SK-N-SH (cell line): ENCODE measurements around the gene RUFY3. TPM values are rescaled to one million over a fixed set of nuclear protein-coding genes. Genes with fewer than 3 reads are reported as not detected.

Experiments
- CTCF ChIP-seq: fragments of 200-600 bp; sonication (generic); IDR thresholded peaks from 2 replicates; pipeline ENCODE4 v1.6.1; 2017; ENCODE audit warnings: antibody characterized with exemption, mild to moderate bottlenecking, moderate library complexity
- EP300 ChIP-seq, 2 experiments: IDR thresholded peaks; 2 replicates each; pipeline versions ENCODE4 v1.4.0 to v1.6.1; 2012; ENCODE audit warnings: borderline replicate concordance in 1 of 2, low read depth in 1 of 2, low read length in 1 of 2
- EZH2phosphoT487 ChIP-seq: fragments of 200-600 bp; sonication (generic); IDR thresholded peaks from 2 replicates; pipeline ENCODE4 v1.6.1; 2017; ENCODE audit warnings: low read depth, mixed run types, mild to moderate bottlenecking, antibody characterized with exemption, moderate library complexity, borderline replicate concordance
- FOXJ3 ChIP-seq: sonication (generic); formaldehyde crosslinking; IDR thresholded peaks from 2 replicates; pipeline ENCODE4 v1.5.1; 2020; ENCODE audit warnings: mild to moderate bottlenecking, missing genetic modification reagents
- FOXM1 ChIP-seq: IDR thresholded peaks from 2 replicates; pipeline ENCODE4 v1.4.0; 2012; ENCODE audit warnings: low read depth, mild to moderate bottlenecking
- NFIC ChIP-seq: IDR thresholded peaks from 2 replicates; pipeline ENCODE4 v1.4.0; 2012; ENCODE audit warnings: borderline replicate concordance
- NRF1 ChIP-seq: IDR thresholded peaks from 2 replicates; pipeline ENCODE4 v1.6.1; 2012; ENCODE audit warnings: low read depth, mild to moderate bottlenecking, low read length
- PBX3 ChIP-seq: IDR thresholded peaks from 2 replicates; pipeline ENCODE4; 2012
- RCOR1 ChIP-seq: fragments of 150-350 bp; IDR thresholded peaks from 2 replicates; pipeline ENCODE4 v1.6.1; 2017; ENCODE audit warnings: antibody characterized with exemption, low read length
- REST ChIP-seq: IDR thresholded peaks from 2 replicates; pipeline ENCODE4 v1.6.1; 2012; ENCODE audit warnings: mild to moderate bottlenecking, low read depth, low read length, moderate library complexity
- SIN3A ChIP-seq: IDR thresholded peaks from 2 replicates; pipeline ENCODE4 v1.6.1; 2012; ENCODE audit warnings: low read depth, mild to moderate bottlenecking, low read length, moderate library complexity, borderline replicate concordance
- TAF1 ChIP-seq: IDR thresholded peaks from 2 replicates; pipeline ENCODE4 v1.6.1; 2012; ENCODE audit warnings: low read depth, mild to moderate bottlenecking, low read length, moderate library complexity, borderline replicate concordance
- USF1 ChIP-seq: IDR thresholded peaks from 2 replicates; pipeline ENCODE4 v1.4.0; 2012; ENCODE audit warnings: low read depth, borderline replicate concordance
- USF2 ChIP-seq: fragments of 150-350 bp; IDR thresholded peaks from 2 replicates; pipeline ENCODE4 v1.6.1; 2017; ENCODE audit warnings: antibody characterized with exemption, low read length, low read depth, borderline replicate concordance
- polyA plus RNA-seq, 3 experiments: library from polyadenylated mRNA; depleted of rRNA; stranded (reverse); fragments of >200 nt; gene quantifications; 2 replicates each; pipeline ENCODE4 v1.2.3, GENCODE V29; 2012

RUFY3 gene
- polyA plus RNA-seq, 1 of the 3 experiments (the other 2 are of a cell fraction): 22.8 TPM

GRCh38 chr4:70687821-70688794 lies 33.7 kb upstream of the RUFY3 start, which contains the start of gene UTP3 (continued):
- TF ChIP-seq REST: peak; percentile 32; the same call in 1 of the 2 replicates
- no peak; the same call in 1 of the 2 replicates for TF ChIP-seq NFIC
- peak in 1 of 2 experiments; percentile 75; a peak in 2 of 4 replicates for TF ChIP-seq EP300 (IDR thresholded peaks at IDR 0.05; ENCODE audit: borderline replicate concordance in 1 of 2, low read depth in 1 of 2, low read length in 1 of 2)
- TF ChIP-seq USF1: peak; percentile 80; the same call in 1 of the 2 replicates
- peak; percentile 22 for TF ChIP-seq USF2
- TF ChIP-seq TAF1: peak; percentile 87
- TF ChIP-seq NRF1: peak; percentile 34; the same call in 1 of the 2 replicates
- TF ChIP-seq CTCF: peak; percentile 97
- TF ChIP-seq PBX3: 0 out of 2 replicates have a peak, but pooled peaks have one; percentile 24
- peak; percentile 62 for TF ChIP-seq RCOR1
- peak; percentile 63 for TF ChIP-seq FOXJ3 (CRISPR knock-in tag)
- no peak for TF ChIP-seq EZH2phosphoT487
- TF ChIP-seq SIN3A: peak; percentile 94; the same call in 1 of the 2 replicates
- no peak for TF ChIP-seq FOXM1
